HG03457 (cell line): ENCODE results near the gene GABRA4.

Experiments
- ATAC-seq: cut with Tn5 transposase; IDR thresholded peaks from one replicate; pipeline ENCODE4 v1.9.1; 2021; ENCODE audit warnings: moderate number of reproducible peaks; ENCODE audit not compliant: unreplicated experiment

The GABRA4 gene

GRCh38 chr4:46993075-46994006 lies at the start of gene GABRA4:
Gene GABRA4 (minus strand): TSS chr4:46993581. CDS start chr4:46993424, 157 bp downstream.
- ATAC-seq: no peak

GRCh38 chr4:47040828-47041227 lies 47.4 kb upstream of the GABRA4 start:
- ATAC-seq: no peak

- ATAC-seq: no peak
Measured at GRCh38 chr4:47038263-47038662, 44.9 kb upstream of the GABRA4 start.

- peak; percentile 87 for ATAC-seq
Measured at GRCh38 chr4:47032405-47033106, 39.2 kb upstream of the GABRA4 start.

- no peak for ATAC-seq
Measured at GRCh38 chr4:47031751-47032404, 38.5 kb upstream of the GABRA4 start.

GRCh38 chr4:47031011-47031678 lies 37.8 kb upstream of the GABRA4 start, which contains the start of gene GABRB1:
Gene GABRB1 (plus strand): TSS chr4:47031567.
- ATAC-seq: no peak

GRCh38 chr4:47017494-47017893 lies 24.1 kb upstream of the GABRA4 start:
- ATAC-seq: no peak

GRCh38 chr4:47017081-47017480 lies 23.7 kb upstream of the GABRA4 start:
- ATAC-seq: no peak

- ATAC-seq: no peak
Measured at GRCh38 chr4:47013373-47013772, 20.0 kb upstream of the GABRA4 start.

GRCh38 chr4:47012676-47013075 lies 19.3 kb upstream of the GABRA4 start:
- no peak for ATAC-seq

GRCh38 chr4:47010912-47011446 lies 17.6 kb upstream of the GABRA4 start:
- peak; percentile 85 for ATAC-seq

- peak; percentile 9 for ATAC-seq
Measured at GRCh38 chr4:47010347-47010911, 17.0 kb upstream of the GABRA4 start.

GRCh38 chr4:47002580-47002979 lies 9.2 kb upstream of the GABRA4 start:
- no peak for ATAC-seq

GRCh38 chr4:47000406-47000805 lies 7.0 kb upstream of the GABRA4 start:
- ATAC-seq: no peak

- ATAC-seq: no peak
Measured at GRCh38 chr4:46999566-46999965, 6.2 kb upstream of the GABRA4 start.

- no peak for ATAC-seq
Measured at GRCh38 chr4:46994007-46994405, 625 bp upstream of the GABRA4 start.

GRCh38 chr4:46992338-46992737 lies 1.0 kb downstream of the GABRA4 start:
- no peak for ATAC-seq

GRCh38 chr4:46986922-46987638 lies 6.3 kb downstream of the GABRA4 start:
- ATAC-seq: no peak

- no peak for ATAC-seq
Measured at GRCh38 chr4:46984781-46985180, 8.6 kb downstream of the GABRA4 start.

GRCh38 chr4:46980851-46981250 lies 12.5 kb downstream of the GABRA4 start:
- ATAC-seq: no peak
